HG03135 (cell line): ENCODE measurements around the gene POLE2.
"Not testable (repeated sequence)": the region's sequence is repeated elsewhere in the genome, so short reads cannot be mapped to it uniquely, and the experiment has no call there.

Source experiments
- ATAC-seq: cut with Tn5 transposase; IDR thresholded peaks from one replicate; pipeline ENCODE4 v1.9.1; 2021; ENCODE audit warnings: mild to moderate bottlenecking, moderate library complexity; ENCODE audit not compliant: unreplicated experiment

The POLE2 gene

DNA sequence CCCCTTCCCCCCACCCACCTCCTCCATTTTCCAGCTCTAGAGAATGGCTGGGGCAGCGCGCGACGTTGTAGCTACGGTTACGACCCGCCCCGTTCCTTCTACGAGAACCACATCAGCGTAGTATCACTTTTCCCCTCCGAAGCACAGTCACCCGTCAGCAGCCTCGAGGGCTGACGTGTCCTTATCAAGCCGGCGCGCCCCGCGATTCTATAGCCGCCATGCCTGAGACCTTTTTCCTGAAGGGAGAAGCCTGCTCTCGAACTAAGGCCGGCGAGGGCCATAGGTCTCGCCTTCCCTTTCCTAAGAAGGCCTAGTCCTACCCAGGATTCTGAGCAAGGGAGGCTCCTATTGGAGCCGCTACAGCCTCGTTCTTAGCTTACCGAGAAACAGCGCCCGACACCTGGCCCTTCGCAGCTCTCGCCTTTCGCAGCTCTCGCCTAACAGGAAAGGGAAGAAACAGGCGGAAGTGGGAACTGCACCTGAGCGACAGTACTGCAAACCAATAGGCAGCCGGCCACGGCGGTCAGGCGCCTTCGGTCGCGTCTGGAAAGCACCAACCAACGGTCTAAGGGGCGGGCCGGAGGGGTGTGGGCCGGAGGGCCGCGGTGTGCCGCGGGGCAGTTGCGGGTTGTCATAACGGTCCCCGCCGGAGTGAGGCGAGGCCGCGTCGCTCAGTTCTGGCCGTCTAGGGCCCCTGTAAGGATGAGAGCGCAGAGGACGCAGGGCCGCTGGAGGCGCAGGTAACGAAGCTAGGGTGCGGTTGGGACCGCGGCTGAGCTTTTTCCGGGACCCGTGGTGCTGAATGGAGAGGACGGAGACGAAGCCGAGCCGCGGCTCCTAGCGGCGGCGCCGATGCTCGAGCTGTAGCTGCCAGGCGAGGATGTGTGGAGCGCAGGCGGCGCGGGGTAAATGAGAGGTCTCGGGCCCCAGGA is 67.6 kb downstream of the POLE2 start, which contains the start of the genes MGAT2 and RPL36AL:
Gene MGAT2 (plus strand): TSS at position 618 of the 932 bp plus-strand sequence. CDS start 470 bp downstream, outside the sequence.
Gene RPL36AL (minus strand): TSS at position 445 of the 932 bp plus-strand sequence. CDS start 1,522 bp downstream, outside the sequence.
- ATAC-seq: peak; percentile 93

DNA sequence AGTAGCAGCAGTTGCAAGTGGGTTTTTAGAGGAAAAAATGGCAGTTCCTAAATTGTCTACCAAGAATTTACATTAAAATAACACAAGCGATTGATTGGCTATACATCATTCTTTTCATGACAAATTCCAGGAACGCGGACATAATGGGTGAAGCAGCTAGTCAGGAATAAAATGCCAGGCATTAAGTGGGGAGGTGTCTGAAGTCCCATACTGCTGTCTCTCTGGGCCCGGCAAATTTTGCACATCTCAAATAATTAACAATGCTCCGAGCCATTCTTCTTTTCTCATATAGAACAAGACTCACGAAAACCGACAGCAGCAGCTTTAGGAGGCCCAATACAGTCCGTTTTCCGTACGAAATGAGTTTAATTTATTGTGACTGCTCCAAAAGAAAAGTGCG is 68.3 kb downstream of the POLE2 start:
- ATAC-seq: no peak

DNA sequence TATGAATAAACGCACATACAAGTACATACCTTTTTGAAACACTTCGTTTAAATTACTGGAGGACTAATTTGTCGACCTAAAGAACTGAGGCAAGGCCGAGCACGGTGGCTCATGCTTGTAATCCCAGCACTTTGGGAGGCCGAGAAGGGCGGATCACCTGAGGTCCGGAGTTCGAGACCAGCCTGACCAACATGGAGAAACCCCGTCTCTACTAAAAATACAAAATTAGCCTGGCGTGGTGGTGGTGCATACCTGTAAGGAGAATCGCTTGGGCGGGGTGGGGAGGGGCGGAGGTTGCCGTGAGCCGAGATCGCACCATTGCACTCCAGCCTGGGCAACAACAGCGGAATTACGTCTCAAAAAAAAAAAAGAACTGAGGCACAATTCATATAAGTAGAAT is 68.7 kb downstream of the POLE2 start:
- ATAC-seq: not testable (repeated sequence)

DNA sequence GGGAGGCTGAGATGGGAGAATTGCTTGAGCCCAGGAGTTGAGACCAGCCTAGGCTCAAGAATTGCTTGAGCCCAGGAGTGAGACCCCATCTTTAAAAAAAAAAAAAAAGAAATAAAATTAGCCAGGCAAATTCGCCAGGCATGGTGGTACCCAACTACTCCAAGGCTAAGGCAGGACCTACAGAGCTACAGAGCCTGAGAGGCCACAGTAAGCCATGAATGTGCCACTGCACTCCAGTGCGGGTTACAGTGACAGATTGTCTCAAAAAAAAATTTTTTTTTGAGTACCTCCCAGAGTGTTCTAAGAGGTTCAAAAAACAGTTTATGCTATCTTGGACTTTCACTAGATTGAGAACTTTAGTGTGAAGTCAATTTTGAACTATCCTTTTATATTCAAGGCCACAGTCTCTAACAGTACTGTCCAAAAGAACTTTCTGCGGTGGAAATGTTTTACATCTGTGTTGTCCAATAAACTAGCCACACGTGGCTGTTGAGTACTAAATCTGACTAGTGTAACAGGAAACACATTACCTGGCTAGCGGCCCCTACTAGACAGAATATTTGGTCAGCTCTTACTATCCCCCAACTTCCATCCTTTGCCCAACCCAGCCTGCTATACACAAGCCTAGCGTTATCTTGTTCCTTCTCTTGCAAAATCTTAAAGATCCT is 70.0 kb downstream of the POLE2 start:
- ATAC-seq: no peak

DNA sequence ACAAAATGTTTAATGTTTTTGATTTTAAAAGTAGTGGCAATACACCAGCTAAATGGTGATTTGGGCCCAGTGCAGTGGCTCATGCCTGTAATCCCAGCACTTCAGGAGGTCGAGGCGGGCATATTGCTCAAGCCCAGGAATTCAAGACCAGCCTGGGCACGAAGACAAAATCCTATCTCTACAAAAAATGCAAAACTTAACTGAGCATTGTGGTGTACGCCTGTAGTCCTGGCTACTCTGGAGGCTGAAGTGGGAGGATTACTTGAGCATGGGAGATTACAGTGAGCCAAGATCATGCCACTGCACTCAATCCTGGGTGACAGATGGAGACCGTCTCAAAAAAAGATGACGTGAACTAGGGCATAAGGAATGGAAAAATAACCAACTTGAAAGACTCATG is 72.2 kb downstream of the POLE2 start:
- no peak for ATAC-seq

DNA sequence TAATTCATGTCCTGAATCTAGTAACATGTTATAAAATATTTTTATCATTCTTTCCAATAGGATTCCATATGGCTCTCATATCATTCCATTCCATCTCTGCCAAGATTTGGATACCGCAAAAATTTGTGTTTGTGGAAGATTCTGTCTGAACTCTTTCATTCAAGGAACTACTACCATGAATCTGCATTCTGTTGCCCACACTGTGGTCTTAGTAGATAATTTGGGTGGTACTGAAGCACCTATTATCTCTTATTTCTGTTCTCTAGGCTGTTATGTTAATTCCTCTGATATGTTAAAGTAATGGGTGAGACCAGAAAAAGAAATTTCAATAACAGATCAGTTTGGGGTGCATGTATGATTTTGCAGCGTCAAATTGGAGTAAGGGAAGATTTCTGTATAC is 73.8 kb downstream of the POLE2 start:
- ATAC-seq: no peak

DNA sequence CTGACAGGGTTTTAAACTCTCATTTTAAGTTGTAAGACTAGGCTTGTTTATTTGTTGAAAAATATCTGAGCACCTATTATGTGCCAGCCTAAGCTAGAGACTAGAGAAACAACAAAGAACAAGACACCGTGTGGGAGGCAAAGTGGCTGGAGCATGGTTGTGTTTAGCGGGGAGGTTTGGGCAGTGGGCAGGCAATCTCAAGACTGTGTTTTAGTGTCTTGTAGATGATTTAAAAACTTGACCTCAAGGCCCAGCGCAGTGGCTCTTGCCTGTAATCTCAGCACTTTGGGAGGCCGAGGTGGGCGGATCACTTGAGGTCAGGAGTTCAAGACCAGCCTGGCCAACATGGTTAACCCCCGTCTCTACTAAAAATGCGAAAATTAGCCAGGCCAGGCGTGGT is 75.3 kb downstream of the POLE2 start:
- ATAC-seq: no peak

DNA sequence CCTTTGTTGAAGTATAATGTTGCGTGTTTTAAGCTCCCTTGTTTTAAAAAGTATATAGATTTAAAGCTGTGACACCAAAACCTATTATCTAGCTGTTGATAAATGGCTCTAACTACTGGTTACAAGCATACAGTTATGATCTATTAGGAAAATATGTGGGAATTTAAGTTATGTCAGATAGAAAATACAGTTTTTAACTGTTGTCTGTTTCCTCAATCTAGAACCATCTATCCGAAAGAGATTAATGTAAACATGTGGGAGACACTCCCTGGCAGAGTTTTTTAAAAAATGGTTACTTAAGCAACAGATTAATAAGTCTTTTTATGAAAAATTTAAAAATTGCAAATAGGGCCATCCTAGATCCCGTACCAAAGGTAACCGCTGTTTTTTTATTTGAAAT is 75.8 kb downstream of the POLE2 start:
- ATAC-seq: no peak

DNA sequence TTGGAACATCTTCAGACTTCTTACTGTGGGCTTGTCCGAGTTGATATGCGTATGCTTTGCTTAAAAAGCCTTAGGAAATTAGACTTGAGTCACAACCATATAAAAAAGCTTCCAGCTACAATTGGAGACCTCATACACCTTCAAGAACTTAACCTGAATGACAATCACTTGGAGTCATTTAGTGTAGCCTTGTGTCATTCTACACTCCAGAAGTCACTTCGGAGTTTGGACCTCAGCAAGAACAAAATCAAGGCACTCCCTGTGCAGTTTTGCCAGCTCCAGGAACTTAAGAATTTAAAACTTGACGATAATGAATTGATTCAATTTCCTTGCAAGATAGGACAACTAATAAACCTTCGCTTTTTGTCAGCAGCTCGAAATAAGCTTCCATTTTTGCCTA is 80.4 kb downstream of the POLE2 start:
- no peak for ATAC-seq

DNA sequence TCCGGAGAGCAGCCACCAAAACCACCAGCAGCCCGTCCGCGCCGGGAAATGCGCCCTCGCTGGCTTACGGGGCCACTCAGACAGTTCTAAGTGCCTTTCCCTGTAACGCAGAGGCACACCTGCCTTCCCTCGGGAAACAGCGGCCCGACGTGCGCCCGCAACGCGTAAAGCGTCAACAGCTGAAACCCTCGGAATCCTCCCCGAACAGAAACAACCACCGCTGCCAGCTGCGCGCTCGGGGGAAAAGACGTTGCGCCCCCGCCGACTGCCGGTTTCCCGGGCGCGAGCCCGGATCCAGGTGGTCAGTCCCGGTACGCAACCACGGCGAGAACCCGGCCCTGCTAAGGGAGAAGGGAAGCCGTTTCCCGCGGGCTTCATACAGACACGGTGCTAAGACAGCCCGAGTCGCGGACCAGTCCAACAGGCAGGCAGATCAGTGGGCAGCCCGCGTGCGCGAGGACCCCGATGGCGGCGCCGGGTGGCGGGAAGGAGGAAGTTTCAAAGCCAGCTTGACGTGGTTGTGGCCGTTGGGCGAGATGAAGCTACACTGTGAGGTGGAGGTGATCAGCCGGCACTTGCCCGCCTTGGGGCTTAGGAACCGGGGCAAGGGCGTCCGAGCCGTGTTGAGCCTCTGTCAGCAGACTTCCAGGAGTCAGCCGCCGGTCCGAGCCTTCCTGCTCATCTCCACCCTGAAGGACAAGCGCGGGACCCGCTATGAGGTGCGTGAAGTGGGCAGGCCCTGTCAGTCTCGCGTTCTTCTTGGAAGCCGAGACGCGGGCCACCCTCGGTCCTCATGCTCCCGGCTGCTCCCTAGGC is 89.3 kb downstream of the POLE2 start, which contains the start of gene LRR1:
Gene LRR1 (plus strand): TSS at position 456 of the 816 bp plus-strand sequence. CDS start 81 bp downstream, at position 537.
- ATAC-seq: peak; percentile 55

DNA sequence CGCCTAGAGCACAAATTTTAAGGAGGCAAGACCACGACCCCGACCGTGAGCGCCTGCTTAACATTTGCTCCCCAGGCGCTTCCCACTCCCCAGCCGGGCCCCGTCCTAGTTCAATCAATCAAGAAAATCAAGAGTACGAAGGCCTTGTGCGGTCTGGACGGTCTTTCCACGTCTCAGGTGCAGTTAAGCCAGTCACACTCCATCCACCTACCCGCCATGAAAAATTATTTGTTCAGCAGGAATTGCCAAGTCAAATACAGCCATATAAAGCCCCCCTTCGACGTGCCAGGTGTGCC is 89.9 kb downstream of the POLE2 start:
- peak; percentile 0 for ATAC-seq

DNA sequence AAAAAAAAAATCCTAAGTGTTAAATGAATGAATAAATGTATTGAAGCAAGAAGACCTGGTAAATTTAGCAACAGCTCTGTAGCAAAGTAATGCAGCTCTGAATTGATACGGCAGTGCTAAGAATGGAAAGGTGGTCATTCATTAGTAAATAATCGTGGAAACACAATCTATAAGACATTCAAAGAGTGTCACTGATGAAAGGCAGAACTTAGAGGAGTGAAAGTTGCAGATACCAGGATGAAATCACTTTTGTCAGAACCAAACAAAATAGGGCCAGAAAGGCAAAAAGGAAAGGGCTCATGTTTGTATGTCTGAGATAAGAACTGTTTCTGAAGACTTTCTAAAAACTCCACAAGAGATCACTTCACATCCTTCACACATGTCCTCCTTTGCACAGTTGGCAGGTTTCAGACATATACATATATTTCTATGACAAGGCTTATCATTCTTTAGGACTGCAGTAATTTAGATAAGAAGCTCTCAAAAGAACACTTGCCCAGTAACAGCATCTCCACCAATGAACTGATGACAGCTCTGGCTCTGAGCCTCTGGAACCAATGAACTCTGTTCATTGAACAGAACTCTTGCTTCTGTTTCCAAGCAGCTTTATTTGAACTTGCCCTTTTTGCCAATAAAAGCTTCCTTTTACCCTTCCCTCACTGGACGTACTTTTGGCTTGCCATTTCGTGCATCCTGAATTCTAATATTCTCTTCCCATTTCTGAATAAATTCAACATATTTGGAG is 93.5 kb downstream of the POLE2 start:
- ATAC-seq: no peak
